Tibial nerve (tissue), 4 donors: ENCODE measurements around the gene ZNF423. TPM values are rescaled to one million over a fixed set of nuclear protein-coding genes. Genes with fewer than 3 reads are reported as not detected.

Source experiments
- DNase-seq, 2 donors: peaks; one replicate each; pipeline ENCODE4 v3.0.0-alpha.2; 2019; ENCODE audit warnings: low spot score in 2 of 2
- H3K27ac ChIP-seq, 4 donors: fragments of 200-600 bp; sonication (generic) in 3 of 4; one replicate each; pipeline ENCODE4 v1.5.1; 2017 to 2019; ENCODE audit warnings: mild to moderate bottlenecking in 1 of 4
- H3K27me3 ChIP-seq, 2 donors: fragments of 200-600 bp; sonication (generic) in 1 of 2; one replicate each; pipeline versions ENCODE4 v1.5.1 to v1.6.0; 2017 to 2019
- H3K36me3 ChIP-seq, 3 donors: fragments of 200-600 bp; sonication (generic); one replicate each; pipeline ENCODE4 v1.5.1; 2018 to 2019
- H3K4me1 ChIP-seq, 4 donors: fragments of 200-600 bp; sonication (generic) in 3 of 4; one replicate each; pipeline ENCODE4 v1.5.1; 2017 to 2019
- H3K4me3 ChIP-seq, 4 donors: fragments of 200-600 bp; sonication (generic) in 3 of 4; one replicate each; pipeline ENCODE4 v1.5.1; 2017 to 2019; ENCODE audit warnings: mild to moderate bottlenecking in 1 of 4, moderate library complexity in 1 of 4
- H3K9me3 ChIP-seq, 4 donors: fragments of 200-600 bp; sonication (generic) in 3 of 4; one replicate each; pipeline ENCODE4 v1.5.1; 2017 to 2019
- EP300 ChIP-seq, 2 donors: sonication (generic); formaldehyde crosslinking; IDR thresholded peaks; one replicate each; pipeline ENCODE4 v1.6.1; 2017; ENCODE audit warnings: antibody characterized with exemption in 2 of 2, mild to moderate bottlenecking in 1 of 2
- POLR2A ChIP-seq, 2 donors: fragments of 450-650 bp; IDR thresholded peaks; one replicate each; pipeline ENCODE4 v1.6.1; 2017; ENCODE audit warnings: antibody characterized with exemption in 2 of 2, mild to moderate bottlenecking in 2 of 2, moderate library complexity in 2 of 2
- WGBS, 2 donors: methylation state at CpG; one replicate each; pipeline ENCODE4 v1.1.5; 2018; 5-methylcytosine and 5-hydroxymethylcytosine counted together
- total RNA-seq, 4 donors: library from RNA; depleted of rRNA; stranded (reverse); fragments of >200 nt; gene quantifications; one replicate each; pipeline ENCODE4 v1.1.0, GENCODE V29; 2016
- TF ChIP-seq, protein P1 (sequence below), 5 experiments: fragments of 200-600 bp in 3 of 5; fragments of 450-650 bp in 2 of 5; sonication (generic) in 3 of 5; IDR thresholded peaks; one replicate each; pipeline ENCODE4 v1.5.1; 2016 to 2019; ENCODE audit warnings: antibody characterized with exemption in 5 of 5, mild to moderate bottlenecking in 3 of 5, moderate library complexity in 2 of 5

ZNF423 gene
- total RNA-seq, 4 donors from 2014 or later, result 15.9 to 20.5 (median 18.5) TPM

DNA sequence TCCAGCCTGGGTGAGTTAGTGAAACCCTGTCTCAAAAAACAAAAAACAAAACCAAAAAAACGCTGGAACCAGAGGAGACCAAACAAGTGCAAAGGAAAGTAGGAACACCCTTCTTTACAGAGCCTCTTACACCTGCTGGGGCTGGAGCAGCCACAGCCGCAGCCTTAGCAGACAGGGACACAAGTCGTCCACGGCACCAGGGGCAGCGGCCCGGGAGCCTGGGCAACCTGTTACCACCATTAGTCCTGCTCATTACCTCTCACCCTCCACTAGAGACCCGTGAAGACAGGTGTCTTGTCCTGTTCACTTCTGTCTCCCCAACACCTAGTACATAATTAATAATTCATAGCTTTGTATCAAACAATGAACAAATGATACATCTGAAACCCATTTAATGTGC lies 398.7 kb downstream of the ZNF423 start:
- Histone ChIP-seq H3K9me3 (no peaks in the 10 kb centered on the region), H3K36me3 (no peaks in the 10 kb centered on the region), H3K4me1 (no peaks in the 10 kb centered on the region), H3K4me3 (no peak overlapping the region), H3K27me3 (no peaks in the 10 kb centered on the region), H3K27ac (no peak overlapping the region)
- TF ChIP-seq EP300 (IDR thresholded peaks at IDR 0.05) (no peak), POLR2A (IDR thresholded peaks at IDR 0.05) (no peak)
- TF ChIP-seq, protein P1, sequence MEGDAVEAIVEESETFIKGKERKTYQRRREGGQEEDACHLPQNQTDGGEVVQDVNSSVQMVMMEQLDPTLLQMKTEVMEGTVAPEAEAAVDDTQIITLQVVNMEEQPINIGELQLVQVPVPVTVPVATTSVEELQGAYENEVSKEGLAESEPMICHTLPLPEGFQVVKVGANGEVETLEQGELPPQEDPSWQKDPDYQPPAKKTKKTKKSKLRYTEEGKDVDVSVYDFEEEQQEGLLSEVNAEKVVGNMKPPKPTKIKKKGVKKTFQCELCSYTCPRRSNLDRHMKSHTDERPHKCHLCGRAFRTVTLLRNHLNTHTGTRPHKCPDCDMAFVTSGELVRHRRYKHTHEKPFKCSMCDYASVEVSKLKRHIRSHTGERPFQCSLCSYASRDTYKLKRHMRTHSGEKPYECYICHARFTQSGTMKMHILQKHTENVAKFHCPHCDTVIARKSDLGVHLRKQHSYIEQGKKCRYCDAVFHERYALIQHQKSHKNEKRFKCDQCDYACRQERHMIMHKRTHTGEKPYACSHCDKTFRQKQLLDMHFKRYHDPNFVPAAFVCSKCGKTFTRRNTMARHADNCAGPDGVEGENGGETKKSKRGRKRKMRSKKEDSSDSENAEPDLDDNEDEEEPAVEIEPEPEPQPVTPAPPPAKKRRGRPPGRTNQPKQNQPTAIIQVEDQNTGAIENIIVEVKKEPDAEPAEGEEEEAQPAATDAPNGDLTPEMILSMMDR (IDR thresholded peaks at IDR 0.05), result no peak
- WGBS, 2 donors, result 76 to 88% methylated on average over 7 of the region's 7 CpGs
- DNase-seq, result no peak

DNA sequence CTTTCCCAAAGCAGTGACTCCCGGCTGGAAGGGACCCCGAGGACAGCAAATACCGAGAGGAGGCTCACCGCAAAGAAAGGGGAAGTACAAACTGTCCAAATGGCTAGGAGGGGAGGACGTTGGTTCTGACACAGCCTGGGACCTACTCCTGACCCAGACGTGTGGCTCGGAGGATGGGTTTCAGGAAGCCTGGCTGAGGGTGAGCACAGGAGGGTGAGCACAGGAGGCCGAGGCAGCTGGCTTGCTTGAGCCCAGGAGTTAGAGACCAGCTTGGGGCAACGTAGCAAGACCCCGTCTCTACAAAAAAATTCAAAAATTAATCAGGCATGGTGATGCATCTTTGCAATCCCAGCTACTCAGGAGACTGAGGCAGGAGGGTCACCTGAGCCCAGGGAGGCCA lies 399.1 kb downstream of the ZNF423 start:
- H3K36me3 ChIP-seq, result no peaks in the 10 kb centered on the region
- H3K9me3 ChIP-seq, result no peaks in the 10 kb centered on the region
- no peak for TF ChIP-seq EP300 (IDR thresholded peaks at IDR 0.05)
- TF ChIP-seq, protein P1 (IDR thresholded peaks at IDR 0.05), result no peak
- TF ChIP-seq POLR2A (IDR thresholded peaks at IDR 0.05), result no peak
- no peak for DNase-seq
- H3K4me3 ChIP-seq, result no peak overlapping the region
- no peaks in the 10 kb centered on the region for H3K4me1 ChIP-seq
- H3K27me3 ChIP-seq, result no peaks in the 10 kb centered on the region
- 81 to 82% methylated on average over 10 of the region's 10 CpGs for WGBS, 2 donors
- no peak overlapping the region for H3K27ac ChIP-seq

GRCh38 chr16:49455991-49456745 lies 399.7 kb downstream of the ZNF423 start:
- whole genome bisulfite sequencing, 2 donors, result 83 to 88% methylated on average over 6 to 8 of the region's 8 CpGs
- Histone ChIP-seq H3K36me3 (no peaks in the 10 kb centered on the region), H3K27ac (no peak overlapping the region), H3K4me1 (no peaks in the 10 kb centered on the region), H3K4me3 (no peak overlapping the region), H3K9me3 (no peaks in the 10 kb centered on the region), H3K27me3 (no peaks in the 10 kb centered on the region)
- TF ChIP-seq, protein P1 (IDR thresholded peaks at IDR 0.05), result no peak
- TF ChIP-seq EP300 (IDR thresholded peaks at IDR 0.05) (no peak), POLR2A (IDR thresholded peaks at IDR 0.05) (no peak)
- DNase-seq, result no peak

- H3K27ac ChIP-seq, result no peak overlapping the region
- DNase-seq, result no peak
- no peaks in the 10 kb centered on the region for H3K27me3 ChIP-seq
- no peaks in the 10 kb centered on the region for H3K36me3 ChIP-seq
- H3K9me3 ChIP-seq, result no peaks in the 10 kb centered on the region
- 85 to 92% methylated on average over 7 to 11 of the region's 11 CpGs for WGBS, 2 donors
- no peak overlapping the region for H3K4me3 ChIP-seq
- TF ChIP-seq, protein P1 (IDR thresholded peaks at IDR 0.05), result no peak
- no peak for TF ChIP-seq EP300 (IDR thresholded peaks at IDR 0.05)
- no peak for TF ChIP-seq POLR2A (IDR thresholded peaks at IDR 0.05)
- H3K4me1 ChIP-seq, result no peaks in the 10 kb centered on the region
Observed at GRCh38 chr16:49455181-49455990, 400.5 kb downstream of the ZNF423 start.
